ENCODE measurements around the gene ABCG4. TPM values are rescaled to one million over a fixed set of nuclear protein-coding genes. Genes with fewer than 3 reads are reported as not detected.
"Not testable (repeated sequence)": the region's sequence is repeated elsewhere in the genome, so short reads cannot be mapped to it uniquely, and the experiment has no call there.

ABCG4 gene
- total RNA-seq, 1 donor from 2014 or later: 0.48 TPM

- intact Hi-C loops (cut with micrococcal nuclease): no loop called here
Measured at GRCh38 chr11:119115484-119116234, 33.2 kb upstream of the ABCG4 start.

GRCh38 chr11:119116235-119116594 lies 32.6 kb upstream of the ABCG4 start:
- intact Hi-C loops (cut with micrococcal nuclease): no loop called here

- intact Hi-C loops (cut with micrococcal nuclease): no loop called here
Measured at GRCh38 chr11:119116601-119117000, 32.3 kb upstream of the ABCG4 start.

DNA sequence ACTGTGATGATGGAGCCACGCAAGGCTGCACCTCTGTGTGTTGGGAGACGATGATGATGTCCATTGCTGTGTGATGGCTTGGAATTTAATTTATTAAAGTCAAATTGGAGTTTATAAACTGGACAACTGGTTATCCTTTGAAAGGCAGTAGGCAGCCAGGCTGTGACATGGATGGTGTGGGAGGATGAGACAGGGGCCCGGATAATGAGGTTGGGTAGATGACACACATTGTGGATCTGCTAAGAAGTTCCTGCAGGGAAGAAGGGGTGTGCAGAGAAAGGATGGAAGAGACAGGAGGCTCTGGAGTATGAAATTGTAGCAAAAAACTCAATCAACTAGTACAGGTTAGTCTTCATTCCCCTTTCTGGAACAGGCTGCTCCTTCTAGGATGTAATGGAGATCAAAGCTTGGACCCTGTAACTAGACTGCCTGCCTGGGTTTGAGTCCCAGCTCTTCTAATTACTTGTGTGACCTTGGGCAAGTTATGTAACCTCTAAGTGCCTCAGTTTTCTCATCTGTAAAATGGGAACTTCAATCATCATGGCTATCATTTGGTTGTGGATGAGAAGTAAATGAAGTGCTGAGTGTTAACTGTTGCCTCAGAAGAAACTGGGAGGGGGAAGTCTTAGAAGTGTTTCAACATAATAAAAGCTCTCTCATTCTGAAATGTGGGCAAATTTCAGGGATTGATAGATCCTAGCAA lies 31.7 kb upstream of the ABCG4 start:
- intact Hi-C loops (cut with micrococcal nuclease): no loop called here

- intact Hi-C loops (cut with micrococcal nuclease): no loop called here
Measured at GRCh38 chr11:119118227-119118626, 30.6 kb upstream of the ABCG4 start.

- intact Hi-C loops (cut with micrococcal nuclease): no loop called here
Measured at GRCh38 chr11:119118946-119119345, 29.9 kb upstream of the ABCG4 start.

DNA sequence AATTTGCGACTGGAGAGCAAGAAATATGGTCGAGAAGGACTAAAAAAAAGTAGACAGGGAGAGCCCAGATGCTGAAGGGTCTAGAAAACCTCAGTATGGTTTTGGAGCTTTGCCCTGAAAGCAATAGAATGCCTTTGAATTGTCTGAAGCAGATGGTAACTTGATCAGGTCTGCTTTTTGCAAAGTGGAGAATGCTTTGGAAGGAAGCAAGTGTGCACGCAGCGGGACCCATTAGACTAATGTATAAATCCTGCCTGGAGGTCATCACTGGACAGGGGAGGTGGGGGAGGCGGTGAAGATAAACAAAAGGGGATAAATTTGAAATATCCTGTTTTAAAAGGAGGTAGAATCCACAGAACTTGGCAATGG lies 28.2 kb upstream of the ABCG4 start:
- intact Hi-C loops (cut with micrococcal nuclease): loop anchor here (1.0 kb wide), 8 partner anchors 13 to 214 kb away; partner anchors contain the start of genes C2CD2L, HYOU1, RNF26 and RPS25

DNA sequence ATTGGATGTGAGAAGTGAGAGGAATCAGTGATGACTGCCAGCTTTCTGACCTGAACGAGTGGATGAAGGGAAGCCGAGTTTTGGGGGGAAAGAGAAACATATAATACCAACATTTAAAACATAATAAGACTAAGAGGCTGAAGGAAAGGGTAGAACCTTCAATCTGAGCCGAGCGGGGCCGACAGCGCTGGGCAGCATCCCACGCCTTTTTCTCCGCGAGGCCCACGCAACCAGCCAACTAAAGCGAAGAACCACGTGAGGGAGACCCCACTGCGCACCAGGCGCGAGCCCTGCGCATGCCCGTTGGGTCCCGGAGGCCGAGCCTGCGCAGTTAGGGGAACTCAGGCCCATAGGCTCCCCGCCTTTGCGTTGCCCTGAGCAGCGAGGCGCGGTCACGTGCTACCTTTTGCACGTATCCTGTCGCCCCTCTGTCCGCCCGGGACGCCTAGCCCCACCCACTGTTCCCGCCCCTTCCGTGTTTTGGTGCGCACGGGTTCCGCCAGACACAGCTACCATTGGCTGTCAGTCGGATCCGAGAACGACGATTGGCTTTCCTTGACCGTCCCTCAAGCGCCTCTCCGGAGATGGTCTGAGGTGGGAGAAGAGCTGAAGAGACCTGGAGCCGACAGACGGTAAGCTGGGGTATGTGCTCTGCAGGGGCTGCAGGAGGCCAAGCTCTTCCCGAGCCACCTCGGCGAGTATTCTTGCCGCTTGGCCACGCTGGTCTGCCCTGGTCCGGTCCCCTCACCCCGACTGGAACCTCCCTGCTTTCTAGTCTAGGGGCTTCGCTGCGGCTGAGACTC lies 27.6 kb upstream of the ABCG4 start, which contains the start of gene HINFP:
Gene HINFP, plus strand, starts transcription at position 573 of the 803 bp plus-strand sequence. CDS start 5,365 bp downstream, outside the sequence.
- intact Hi-C loops (cut with micrococcal nuclease): loop anchor here (1.0 kb wide), 8 partner anchors 14 to 213 kb away; partner anchors contain the start of genes C2CD2L, HYOU1, RNF26 and RPS25

GRCh38 chr11:119121811-119122124 lies 27.1 kb upstream of the ABCG4 start:
- intact Hi-C loops (cut with micrococcal nuclease): loop anchor here (1.0 kb wide), 8 partner anchors 14 to 213 kb away; partner anchors contain the start of genes C2CD2L, HYOU1, RNF26 and RPS25

GRCh38 chr11:119125821-119126220 lies 23.0 kb upstream of the ABCG4 start:
- intact Hi-C loops (cut with micrococcal nuclease): no loop called here

GRCh38 chr11:119126675-119127268 lies 22.1 kb upstream of the ABCG4 start:
- intact Hi-C loops (cut with micrococcal nuclease): no loop called here

DNA sequence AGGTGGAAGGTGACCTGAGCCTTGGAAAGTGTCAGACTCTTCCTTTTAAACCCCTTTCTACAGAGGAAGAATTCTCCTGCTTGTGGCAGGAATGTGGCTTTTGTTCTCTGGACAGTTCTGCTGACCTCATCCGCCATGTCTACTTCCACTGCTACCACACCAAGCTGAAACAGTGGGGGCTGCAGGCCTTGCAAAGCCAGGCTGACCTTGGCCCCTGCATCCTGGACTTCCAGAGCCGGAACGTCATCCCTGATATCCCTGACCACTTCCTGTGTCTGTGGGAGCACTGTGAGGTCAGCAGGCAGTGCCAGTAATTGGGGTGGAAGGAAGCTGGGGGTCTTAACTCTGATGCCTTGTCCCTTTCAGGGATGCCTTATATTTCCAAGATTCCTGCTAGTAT lies 18.2 kb upstream of the ABCG4 start:
- intact Hi-C loops (cut with micrococcal nuclease): no loop called here

- intact Hi-C loops (cut with micrococcal nuclease): no loop called here
Measured at GRCh38 chr11:119134389-119134978, 14.4 kb upstream of the ABCG4 start.

GRCh38 chr11:119139276-119139675 lies 9.6 kb upstream of the ABCG4 start:
- intact Hi-C loops (cut with micrococcal nuclease): not testable (repeated sequence)

DNA sequence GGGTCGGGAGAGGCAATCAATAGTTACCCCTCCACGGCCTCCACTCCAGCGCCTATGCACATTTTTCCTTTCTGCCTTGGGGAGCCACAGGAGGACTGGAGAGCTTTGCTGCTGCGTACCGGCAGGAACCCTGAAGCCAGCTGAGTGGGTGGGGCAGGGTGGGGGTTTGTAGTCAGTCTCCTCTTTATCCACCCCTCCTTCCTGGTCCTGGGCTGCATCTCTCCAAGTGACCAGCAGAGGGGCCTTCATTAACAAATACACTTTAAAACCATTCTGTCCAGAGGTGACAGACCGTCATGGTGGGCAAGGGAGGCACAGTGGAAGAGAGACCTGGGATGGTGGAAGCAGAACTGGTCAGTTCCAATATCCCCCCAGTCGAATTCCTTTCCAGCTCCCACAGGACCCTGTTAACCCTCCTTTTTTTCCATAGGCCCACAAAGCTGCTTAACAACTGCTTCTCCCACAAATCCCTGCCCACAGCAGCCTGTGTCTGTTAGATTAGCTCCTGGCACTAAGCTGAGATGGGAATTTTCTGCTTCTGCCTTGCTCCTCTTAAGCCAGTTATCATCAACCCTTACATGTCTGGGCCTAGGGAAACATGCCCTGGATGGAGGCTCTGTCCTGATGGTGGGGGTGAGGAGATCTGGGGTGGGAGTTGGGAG lies 3.9 kb upstream of the ABCG4 start:
- intact Hi-C loops (cut with micrococcal nuclease): loop anchor here (1.0 kb wide), 1 partner anchor 52 kb away; no protein-coding TSS in a partner anchor

DNA sequence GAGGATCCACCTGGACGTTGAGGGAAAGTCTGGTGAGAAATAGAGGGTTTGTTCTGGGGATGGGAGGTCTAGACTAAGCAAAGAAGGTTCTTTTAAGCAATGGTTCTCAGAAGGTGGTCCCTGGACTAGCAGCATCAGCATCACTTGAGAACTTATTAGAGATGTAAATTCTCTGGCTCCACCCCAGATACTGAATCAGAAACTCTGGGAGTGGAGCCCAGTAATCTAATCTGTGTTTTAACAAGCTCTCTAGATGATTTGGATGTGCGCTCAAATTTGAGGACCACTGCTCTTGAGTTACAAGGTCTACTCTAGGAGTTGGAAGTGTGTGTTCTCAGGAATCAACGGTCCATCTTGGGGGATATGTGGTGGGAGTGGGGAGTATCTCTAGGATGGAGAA lies 3.3 kb upstream of the ABCG4 start:
- intact Hi-C loops (cut with micrococcal nuclease): no loop called here

DNA sequence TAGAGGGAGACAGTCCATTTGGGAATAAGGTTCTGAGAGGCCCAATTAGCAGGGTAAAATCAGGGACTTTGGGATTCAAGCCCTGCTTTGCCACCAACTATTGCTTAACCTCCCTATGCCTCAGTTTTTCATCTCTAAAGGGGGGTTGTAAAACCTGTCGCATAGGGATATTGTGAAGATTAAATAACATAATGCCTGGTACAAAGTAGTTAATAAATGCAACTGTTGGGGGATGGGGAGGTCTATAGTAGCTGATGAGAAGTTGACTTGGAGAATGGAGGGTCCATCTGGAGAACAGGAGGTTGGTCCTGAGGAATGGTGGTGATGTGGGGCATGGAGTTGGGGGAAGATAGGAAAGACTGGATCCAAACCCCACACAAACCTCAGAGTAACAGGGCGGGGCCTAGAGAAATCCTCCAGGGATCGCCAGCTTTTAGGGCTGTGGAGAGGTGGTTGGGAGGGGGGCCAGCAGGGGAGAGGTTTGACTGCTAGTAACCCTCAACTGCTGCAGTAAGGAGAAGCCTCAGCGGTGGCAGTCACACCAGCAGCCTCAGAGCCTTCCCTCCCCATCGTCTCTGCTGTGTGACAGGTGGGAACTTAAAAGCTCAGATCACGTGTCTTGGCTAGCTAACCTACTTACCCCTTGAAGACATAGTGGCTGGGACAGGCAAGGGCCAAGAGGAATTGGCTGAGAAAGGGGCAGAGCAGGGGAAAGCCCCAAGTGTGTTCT lies 1.1 kb upstream of the ABCG4 start:
- intact Hi-C loops (cut with micrococcal nuclease): no loop called here

DNA sequence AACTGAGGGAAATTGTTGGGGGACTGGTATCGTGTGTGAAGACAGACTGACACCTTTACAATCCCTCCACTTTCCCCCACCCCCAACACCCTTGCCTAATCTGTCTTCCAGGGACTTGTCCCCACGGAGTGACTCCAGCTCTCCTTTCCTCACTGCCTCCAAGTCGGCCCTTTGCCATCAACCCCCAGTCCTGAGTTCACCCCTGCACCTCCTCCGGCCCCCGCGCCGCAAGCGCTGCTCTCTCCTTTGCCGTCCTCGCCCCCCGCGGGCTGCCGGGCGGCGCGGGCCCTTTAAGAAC lies 183 bp upstream of the ABCG4 start:
- intact Hi-C loops (cut with micrococcal nuclease): no loop called here

- intact Hi-C loops (cut with micrococcal nuclease): no loop called here
Measured at GRCh38 chr11:119149786-119150275, 979 bp downstream of the ABCG4 start.

- intact Hi-C loops (cut with micrococcal nuclease): loop anchor here (1.0 kb wide), 1 partner anchor 43 kb away; no protein-coding TSS in a partner anchor
Measured at GRCh38 chr11:119152043-119152442, 3.2 kb downstream of the ABCG4 start.

Data from T-helper 2 cell treated with Interferon-gamma antibody and Interleukin-4, amounts not matched to agents 100 ng/mL and 5 ng/mL, for 36 hours (primary cell).